Inflammatory macrophage (primary cell): ENCODE results near the gene RAB1A.

Experiments used
- DNase-seq, 2 donors: peaks; one replicate each; pipeline ENCODE4 v3.0.0-alpha.2; 2020 to 2022

The RAB1A gene

DNA sequence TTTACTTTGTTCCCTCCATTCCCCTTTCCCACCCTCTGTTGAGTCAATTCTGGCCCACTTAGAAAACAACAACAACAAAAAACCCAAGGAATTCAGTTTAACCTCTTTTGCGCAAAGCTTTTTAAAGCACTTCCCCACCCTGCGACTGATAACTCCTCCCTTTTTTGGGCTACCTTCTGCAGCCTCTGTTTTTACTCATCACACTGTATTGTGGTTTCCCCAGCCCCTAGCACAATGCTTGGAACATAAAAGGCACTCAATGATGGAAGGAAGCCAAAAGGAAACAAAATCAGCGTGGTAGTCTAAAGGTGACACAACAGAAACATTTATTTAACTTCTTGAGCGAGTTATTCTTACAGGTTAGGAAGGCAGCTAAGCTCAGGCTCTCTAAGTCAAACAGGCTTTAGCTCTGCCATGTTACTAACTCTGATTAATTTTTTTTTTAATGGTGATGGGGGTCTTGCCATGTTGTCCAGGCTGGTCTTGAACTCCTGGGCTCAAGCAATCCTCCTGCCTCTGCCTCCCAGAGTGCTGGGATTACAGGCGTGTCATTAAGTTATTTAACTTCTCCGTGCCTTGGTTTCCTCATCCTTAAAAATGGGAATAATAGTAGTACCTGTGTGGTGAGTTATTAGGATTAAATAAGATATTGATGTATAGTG is 72.4 kb downstream of the RAB1A start:
- DNase-seq: peak; percentile 47 to 48

DNA sequence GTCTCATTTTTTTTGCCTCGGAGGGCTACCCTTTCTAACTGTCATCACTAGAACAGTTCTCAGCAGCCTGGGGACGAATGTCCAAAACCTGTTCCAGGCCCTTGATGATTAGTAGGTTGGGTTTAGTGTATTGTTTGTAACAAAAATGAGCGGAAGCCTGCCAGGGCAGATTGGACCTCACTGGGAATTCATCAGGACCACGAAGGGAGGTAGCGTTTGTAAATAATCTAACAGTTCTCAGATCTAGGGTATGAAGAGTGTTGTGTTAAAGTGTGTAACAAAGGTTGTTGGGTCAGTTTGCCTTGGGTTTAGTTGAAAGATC is 72.9 kb downstream of the RAB1A start:
- DNase-seq: no peak

DNA sequence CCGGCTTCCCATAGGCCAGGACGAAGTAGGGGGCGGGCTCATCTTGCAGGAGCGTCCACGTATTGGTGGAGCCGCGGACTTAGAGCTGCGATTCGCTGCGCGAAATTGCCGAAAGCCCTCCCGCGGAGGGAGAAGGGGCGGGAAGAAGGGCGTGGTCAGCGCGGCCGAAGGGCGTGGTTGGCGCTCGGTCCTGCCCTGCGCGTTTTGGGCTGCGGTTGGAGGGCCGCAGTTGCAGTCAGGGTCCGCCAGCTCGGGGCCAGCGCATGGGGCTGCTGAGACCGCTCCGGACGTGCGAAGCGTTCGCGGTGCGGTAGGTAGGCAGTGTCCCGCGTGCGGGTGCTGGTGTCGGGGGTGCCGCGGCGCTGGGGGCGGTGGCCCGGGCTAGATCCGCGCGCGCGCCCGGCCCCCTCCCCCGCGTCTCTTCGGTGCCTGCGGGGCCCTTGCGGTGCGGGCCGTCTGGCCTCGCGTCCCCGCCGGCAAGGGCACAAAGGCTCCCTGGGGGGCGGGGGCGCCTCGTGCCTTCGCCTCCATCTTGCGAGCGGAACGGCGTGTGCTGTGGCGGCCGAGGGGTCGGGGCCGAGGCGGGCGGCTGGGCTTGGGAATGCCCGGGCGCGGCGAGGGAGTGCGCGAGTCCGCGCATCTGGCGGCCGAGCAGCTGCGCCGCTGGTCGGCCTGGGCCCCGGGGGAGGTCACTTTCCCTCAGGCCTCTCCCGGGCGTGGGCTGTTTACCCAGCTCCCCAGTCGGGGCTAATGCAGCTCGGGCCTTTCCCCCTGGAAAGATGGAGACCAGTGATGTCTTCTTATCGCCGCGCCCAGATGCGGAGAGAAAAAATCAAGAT is 73.5 kb downstream of the RAB1A start, which contains the start of gene CEP68:
CEP68 (plus strand) TSS at position 202 of the 839 bp plus-strand sequence. CDS start 13,029 bp downstream, outside the sequence.
- DNase-seq: peak; percentile 99

DNA sequence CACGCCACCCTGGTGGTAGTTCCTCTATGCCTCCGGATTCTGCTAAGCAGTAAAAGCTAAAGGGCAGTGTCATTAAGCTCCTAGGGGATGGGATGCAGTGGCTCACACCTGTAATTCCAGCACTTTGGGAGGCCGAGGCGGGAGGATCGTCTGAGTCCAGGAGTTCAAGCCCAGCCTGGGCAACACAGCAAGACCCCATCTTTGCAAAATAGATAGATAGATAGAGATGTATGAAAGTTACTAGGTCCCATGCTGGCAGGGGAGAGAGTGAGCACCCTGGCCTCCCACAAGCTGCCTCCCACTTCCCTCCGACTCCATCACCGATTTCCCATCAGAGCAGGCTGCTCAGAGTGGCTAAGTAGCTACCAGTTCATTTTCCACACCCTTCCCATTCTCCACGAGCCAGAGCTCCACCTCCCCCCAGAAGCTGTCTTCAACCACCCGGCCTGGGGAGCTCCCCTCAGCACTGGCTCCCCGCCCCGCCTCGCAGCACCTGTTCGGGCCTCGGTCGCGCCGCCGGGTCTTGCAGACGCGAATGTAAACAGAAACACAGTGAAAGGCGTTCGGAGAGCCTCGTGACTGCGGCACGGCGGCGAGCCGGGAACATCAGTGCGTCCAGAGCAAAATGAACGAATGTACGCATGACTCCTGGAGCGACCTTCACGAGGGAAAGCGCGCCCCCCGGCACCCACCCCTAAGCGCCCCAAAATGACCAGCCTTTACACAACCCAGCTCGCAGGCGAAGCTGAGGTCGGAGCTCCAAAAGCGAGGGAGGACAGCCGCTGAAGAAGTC is 74.3 kb downstream of the RAB1A start:
- DNase-seq: peak; percentile 61 to 63

DNA sequence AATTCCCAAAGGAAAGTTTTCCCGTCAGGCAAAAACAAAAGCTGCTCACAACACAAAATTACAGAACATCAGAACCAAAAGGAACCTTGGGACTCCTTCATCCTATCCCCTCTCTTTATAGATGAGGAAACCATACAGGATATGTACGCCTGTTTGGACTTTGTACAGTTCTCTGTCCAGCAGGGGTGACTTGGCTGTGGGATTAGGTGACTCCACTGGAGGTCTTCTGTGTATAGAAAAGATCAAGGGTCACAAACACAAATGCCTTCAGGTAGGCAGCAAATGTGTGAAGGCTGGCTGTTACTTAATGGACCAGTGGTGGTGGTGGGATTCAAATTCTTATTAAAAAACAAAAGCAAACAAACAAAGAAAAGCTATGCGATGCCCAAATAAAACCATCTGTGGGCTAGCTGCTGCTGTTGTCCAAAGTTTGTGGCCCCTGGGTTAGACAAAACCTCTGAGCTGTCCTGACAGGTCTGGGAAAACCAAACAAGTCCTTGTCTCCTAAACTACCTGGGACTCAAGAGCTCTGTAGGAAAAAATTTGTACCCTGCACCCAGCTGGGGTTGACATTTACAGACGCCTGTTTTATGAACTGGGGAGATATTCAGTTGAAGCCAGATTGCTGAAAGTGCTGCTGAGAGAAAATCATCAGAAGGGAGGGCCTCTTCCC is 75.0 kb downstream of the RAB1A start:
- no peak for DNase-seq

DNA sequence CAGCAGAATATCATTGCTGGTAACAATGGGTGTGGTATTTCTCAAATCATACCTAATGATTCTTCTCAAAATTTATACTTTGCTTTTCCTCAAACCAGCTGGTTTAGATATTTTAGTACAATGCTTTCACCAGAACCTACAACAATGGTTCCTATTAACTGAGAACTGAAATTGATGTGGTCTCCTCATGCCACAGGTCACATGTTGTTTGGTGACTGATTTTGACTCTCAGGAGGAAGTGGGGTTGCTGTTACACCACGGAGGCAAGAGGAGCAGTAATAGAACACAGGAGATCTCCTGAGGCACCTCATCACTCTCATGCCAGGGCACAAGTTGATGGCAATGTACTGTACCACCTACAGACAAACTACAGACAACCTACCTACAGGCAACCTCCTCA is 76.7 kb downstream of the RAB1A start:
- peak; percentile 83 to 86 for DNase-seq

DNA sequence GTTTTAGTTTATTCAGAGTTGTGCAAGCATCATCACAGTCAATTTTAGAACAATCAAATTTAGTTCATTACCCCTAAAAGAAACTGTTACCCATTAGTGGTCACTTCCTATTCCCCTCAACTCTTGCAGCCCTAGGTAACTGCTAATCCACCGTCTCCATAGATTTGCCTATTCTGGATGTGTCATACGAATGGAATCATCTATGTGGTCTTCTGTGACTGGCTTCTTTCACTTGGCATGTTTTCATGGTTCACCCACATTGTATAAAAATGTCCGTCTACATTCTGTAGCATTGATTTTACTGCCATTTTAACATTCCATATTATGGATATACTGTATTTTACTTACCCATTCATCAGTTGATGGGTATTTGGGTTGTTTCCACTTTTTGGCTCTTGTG is 79.0 kb downstream of the RAB1A start:
- no peak for DNase-seq

DNA sequence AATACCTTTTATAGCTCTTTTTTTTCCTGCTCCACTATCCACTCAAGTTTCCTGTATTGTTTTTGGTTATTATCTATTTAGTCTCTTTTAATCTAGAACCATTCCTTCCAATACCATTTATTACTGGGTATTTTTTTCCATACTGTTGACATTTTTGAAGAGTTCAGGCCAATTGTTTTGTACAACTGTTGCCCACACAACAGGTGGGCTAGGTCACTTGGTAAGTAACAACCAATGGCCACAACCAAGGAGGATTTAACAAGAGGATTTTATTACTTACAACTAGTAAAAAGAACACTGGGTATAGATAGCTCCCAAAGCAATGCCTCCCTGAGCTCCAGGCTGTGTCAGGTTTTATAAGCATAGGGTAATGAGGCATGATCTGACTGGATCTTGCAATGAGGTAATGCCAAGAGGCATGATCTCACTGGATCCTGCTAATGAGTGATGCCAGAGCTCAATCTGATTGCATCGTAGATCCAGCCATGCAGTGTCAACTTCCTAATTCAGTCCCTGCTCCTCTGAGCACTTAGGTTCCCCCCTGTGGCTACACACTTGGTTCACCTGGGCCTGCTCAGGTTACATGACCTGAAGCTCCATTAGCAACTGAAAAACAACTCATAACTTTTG is 80.8 kb downstream of the RAB1A start:
- DNase-seq: no peak

DNA sequence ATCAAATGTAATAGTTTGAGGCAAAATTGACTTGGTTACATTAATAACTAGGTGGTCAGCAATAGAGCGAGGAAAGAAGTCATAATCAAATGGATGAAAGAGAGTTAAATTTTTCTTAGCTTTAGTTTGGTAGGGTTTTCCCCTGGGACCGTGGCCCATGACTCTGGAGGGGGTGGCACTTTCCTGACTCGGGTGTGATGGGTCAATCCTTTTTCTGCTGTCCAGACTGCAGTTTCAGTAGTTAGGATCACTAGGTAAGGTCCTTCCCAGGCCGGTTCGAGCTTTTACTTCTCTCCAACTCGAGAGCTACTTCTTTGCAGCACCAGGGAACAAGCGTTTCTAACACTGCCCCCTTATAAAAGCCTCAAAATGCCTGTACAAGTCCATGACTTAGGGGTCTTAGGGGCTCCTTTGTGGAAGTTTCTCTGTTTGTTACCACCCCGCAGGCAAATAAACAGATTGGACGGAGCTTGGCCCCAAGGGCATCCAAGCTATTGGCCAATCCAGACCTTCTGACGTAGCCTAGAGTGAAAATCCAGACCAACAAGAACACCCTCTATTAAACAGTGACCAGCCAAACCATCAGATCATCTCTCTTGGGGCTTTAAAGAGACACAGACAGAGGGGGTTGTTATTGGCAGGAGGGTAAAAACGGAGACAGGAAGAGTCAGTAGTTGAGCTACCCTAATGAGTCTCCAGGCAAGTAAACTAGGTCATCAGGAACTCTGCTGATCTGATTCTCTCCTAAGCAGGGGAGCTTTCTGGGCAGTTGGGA is 83.1 kb downstream of the RAB1A start:
- no peak for DNase-seq

DNA sequence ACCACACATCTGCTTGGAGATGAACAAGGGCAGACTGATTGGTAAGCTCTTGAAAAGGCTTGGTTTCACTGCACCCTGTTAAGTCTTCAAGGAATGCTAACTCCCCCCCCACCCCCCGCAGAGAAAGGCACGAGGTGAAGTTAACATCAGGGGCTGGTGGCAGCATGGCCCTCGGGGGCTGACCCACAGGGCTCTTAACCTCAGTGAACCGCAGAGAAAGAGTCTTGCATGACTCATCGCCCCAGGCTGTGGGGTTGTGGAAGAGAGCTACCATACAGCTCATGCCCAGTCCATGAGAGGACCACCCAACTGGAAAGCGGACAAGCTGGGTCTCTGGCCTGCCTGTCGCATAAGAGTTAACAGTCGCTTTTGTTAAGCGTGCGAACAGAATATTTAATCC is 84.3 kb downstream of the RAB1A start:
- no peak for DNase-seq

DNA sequence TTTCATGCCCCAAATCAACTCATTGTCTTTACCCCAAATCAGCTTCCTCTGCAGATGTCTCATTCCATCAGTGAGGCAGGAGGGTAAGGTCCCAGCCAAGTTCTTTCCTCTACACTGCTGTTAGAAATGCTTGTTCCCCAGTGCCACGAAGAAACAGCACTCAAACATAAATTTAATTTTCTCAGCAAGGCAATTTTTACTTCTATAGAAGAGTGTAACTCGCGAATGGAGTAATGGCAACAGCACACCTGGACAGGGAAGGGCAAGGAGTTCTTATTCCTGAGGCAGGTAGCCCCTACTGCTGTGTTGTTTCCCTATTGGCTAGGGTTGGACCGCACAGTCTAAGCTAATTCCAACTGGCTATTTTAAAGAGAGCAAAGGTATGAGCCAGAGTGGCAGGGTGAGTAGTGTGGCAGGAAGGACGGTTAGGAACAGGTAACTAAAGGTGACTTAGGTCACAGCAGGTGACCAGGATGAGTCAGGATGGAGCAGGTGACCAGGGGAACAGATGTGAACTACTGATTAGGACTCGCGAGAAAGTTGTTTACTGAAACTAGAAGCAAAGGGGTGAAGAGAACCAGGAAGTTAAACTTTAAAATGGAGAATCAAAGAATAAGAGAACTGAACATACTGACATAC is 85.7 kb downstream of the RAB1A start:
- no peak for DNase-seq

GRCh38 chr2:65043001-65043400 is 86.9 kb downstream of the RAB1A start:
- no peak for DNase-seq

DNA sequence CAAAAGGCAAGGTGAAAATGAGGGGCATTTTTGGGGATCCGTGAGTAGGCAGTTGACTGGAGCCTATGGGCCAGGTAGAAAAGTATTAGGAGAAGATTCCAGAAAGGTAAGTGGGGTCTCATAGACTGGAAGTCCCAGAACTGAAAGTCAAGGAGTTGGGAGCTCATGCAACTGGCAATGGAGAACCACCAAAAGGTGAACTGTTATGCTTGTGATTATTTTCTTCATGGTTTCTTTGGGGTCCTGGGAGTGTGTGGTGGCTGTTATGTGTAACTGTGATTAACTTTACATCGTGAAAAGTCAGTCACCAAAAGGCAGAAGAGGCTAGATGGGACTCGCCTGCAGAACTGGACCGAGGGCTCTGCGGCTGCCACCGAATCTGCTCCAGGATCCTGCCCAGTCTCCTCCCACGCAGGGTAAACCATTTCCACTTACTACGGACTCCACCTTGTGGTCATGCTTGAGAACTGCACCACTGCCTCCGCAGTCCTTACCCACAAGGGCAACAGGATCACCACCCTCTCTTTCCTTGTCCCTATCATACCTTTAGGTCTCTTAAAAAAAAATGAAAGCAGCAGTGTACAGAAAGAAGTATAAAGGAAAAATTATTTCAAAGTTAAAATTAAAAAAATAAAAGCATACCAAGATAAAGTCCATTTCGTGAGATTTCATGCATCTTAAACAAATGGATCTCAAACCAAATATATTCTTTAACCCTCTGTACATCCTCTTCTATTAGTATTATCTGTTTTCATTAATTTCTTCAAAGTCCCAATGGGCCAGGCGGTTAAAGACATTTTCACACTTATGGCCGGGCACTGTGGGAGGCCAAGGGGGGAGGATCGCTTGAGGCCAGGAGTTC is 89.3 kb downstream of the RAB1A start:
- peak; percentile 90 to 91 for DNase-seq

DNA sequence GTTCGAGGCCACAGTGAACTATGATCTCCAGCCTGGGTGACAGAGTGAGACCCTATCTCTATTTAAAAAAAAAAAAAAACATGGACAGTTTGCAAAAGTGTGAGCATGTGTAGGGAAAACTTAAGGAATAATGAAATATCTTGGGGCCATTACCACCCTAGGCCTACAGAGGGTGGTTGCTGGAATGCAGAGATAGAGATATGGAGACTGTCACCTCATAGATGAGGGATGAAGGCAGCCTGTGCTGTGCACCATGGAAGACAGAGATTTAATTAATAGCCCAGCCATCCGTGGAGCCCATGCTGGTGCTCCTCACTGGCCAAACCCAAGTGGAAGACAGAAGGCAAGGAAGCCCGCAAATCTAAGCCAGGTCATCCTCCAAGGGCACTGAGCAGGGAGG is 90.3 kb downstream of the RAB1A start:
- no peak for DNase-seq

DNA sequence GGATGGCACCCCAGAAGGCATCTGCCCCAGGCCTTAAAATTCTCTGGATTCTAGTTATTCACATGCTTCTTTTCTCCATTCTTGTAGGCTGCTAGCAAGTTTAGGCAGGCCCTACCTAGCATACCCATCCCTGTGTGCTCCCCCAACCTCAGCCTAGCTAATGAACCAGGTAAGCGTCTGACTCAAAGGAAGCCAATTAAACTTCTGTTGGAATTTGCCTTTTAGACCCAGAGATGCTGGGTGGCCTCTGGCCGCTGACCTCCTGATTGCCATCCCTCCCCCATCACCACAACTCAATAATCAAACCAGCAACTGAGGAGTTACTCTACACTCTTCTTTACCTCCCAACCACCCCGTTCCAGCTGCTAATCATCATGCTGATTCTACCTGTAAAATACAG is 92.7 kb downstream of the RAB1A start:
- DNase-seq: no peak
